ENCODE results near the gene C1GALT1C1L.

C1GALT1C1L gene

DNA sequence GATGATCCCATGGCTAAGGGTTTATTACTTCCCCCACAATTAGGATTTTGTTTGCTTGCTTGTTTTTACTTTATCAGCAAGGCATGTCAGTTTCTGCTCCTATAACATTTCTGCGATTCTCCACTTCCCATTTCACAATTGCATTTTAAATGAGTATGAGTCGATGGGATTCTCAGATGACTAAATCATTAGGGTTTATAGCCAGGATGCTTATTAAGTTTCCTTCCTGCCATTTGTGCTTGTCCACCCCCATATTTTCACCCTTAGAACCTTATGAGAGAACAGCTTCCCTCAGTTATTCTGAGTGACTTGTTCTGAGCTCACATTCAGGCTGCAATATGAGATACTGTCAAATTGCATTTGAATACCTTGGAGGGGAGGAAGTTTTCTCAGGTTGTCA, 37.9 kb upstream of the C1GALT1C1L start:
- TF ChIP-seq, protein P1, sequence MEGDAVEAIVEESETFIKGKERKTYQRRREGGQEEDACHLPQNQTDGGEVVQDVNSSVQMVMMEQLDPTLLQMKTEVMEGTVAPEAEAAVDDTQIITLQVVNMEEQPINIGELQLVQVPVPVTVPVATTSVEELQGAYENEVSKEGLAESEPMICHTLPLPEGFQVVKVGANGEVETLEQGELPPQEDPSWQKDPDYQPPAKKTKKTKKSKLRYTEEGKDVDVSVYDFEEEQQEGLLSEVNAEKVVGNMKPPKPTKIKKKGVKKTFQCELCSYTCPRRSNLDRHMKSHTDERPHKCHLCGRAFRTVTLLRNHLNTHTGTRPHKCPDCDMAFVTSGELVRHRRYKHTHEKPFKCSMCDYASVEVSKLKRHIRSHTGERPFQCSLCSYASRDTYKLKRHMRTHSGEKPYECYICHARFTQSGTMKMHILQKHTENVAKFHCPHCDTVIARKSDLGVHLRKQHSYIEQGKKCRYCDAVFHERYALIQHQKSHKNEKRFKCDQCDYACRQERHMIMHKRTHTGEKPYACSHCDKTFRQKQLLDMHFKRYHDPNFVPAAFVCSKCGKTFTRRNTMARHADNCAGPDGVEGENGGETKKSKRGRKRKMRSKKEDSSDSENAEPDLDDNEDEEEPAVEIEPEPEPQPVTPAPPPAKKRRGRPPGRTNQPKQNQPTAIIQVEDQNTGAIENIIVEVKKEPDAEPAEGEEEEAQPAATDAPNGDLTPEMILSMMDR (IDR thresholded peaks at IDR 0.05; ENCODE audit: extremely low read depth, insufficient read depth, missing control alignments) = no peak
- in situ Hi-C loops (cut with MboI; ENCODE audit: low pct_unique_long_range_greater_than_20kb, low sequenced_read_pairs, unreplicated experiment) = no loop called here
- no peak for DNase-seq (ENCODE audit: low spot score)

DNA sequence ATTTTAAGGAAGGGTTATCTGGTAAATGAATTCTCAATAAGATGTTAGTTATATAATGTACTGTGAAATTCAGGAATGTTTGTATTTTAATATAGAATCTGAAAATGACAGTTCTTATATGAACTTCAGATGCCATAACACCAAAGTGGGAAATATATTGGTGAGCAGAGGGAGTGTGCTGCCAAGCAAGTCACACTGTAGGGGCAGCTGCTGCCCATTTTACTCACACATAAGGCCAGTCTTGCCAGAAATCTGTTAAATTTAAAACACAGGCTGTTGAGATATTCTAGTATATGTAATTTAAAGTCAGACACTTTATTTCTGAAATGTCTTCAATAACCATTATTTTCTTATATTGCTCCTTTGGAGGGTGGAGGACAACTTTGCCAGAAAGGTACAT, 34.6 kb upstream of the C1GALT1C1L start:
- TF ChIP-seq, protein P1 (IDR thresholded peaks at IDR 0.05; ENCODE audit: extremely low read depth, insufficient read depth, missing control alignments) = no peak
- DNase-seq (ENCODE audit: low spot score) = no peak
- in situ Hi-C loops (cut with MboI; ENCODE audit: low pct_unique_long_range_greater_than_20kb, low sequenced_read_pairs, unreplicated experiment) = no loop called here

DNA sequence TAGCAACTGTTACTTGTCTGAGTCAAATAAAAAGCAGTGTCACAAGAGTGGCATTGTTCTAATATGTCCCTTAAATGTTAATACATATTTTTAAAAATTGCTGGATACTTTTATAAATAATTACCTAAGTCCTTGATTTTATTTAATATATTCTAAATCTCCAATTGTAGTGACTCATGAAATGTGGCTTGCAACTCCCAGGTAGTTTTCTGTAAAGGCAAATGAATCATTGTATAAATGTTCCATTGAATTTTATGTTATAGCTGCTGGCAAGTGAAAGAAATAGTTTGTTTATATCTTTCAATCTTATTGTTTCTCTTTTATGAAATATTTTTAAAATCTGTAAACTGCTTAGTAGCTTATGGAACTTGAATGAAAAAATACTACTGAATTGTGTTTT, 32.7 kb upstream of the C1GALT1C1L start:
- DNase-seq (ENCODE audit: low spot score) = no peak
- in situ Hi-C loops (cut with MboI; ENCODE audit: low pct_unique_long_range_greater_than_20kb, low sequenced_read_pairs, unreplicated experiment) = no loop called here
- TF ChIP-seq, protein P1 (IDR thresholded peaks at IDR 0.05; ENCODE audit: extremely low read depth, insufficient read depth, missing control alignments) = no peak

DNA sequence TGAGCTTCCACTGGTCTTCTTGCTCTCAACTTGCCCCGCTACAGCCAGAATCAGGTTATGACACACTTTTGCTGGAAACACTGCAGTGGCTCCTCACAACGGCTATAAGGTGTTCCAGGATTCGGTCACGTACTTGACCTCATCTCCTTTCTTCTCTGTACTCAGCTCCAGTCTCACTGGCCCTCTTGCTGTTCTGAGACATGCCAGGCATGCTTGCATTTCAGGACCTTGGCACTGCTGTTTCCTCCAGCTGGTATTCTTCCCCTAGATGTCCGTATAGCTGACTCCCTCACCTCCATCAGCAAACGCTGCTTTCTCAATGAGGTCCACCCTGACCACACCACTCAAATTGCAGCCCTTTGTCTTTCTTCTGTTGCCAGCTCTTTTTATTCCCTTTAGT, 31.9 kb upstream of the C1GALT1C1L start:
- in situ Hi-C loops (cut with MboI; ENCODE audit: low pct_unique_long_range_greater_than_20kb, low sequenced_read_pairs, unreplicated experiment) = no loop called here
- DNase-seq (ENCODE audit: low spot score) = no peak
- TF ChIP-seq, protein P1 (IDR thresholded peaks at IDR 0.05; ENCODE audit: extremely low read depth, insufficient read depth, missing control alignments) = no peak

DNA sequence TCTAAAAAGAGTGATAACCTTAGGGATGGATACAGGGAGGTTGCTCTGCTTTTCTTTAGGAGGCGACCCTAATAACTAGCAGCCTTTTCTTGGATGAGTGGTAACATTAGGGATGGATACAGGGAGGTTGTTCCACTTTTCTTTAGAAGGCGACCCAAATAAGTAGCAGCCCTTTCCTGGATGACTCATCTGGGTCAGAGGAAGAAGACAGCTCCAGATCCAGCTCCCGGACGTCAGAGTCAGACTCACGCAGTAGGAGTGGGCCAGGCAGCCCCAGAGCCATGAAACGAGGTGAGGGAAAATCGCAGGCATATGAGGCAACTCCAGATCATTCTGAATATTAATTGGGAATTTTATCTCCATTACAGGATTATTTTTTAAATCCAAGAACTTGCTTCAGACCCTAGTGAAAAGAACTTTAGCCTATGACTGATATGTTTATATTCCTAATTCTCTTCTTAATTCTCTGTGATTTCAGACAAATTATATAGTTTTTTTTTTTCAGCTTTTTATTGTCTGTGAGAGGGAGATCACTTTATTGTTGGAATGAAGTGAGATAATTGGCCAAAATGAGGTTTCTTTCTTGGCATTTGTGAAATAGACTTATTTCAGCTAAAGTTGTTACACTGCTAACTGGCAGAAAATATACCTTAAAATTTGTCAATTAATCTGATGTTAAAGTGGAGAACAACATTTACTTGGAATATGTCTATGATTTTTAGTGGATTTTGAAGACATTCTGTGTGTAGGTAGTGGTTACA, 31.2 kb upstream of the C1GALT1C1L start:
- TF ChIP-seq, protein P1 (IDR thresholded peaks at IDR 0.05; ENCODE audit: extremely low read depth, insufficient read depth, missing control alignments) = no peak
- in situ Hi-C loops (cut with MboI; ENCODE audit: low pct_unique_long_range_greater_than_20kb, low sequenced_read_pairs, unreplicated experiment) = no loop called here
- DNase-seq (ENCODE audit: low spot score) = no peak

DNA sequence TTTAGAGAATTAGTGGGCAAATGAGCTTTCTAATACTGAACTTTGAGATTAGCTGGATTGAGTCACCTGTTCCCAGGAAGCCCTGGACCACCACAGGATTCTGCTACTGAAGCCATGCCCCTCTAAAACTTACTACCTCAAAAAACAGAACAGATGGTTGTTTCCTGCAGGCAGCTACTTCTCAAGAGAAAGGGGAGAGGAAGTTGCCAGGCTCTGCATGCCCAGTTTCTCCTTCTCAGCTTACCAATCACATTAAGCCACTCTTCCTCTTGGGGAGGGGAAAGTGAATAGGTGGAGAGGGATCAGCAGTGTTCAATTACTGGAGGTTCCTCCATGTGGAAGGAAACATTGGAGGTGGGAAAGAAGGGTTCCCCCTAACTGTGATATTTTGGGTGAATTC, 24.9 kb upstream of the C1GALT1C1L start:
- no peak for DNase-seq (ENCODE audit: low spot score)
- TF ChIP-seq, protein P1 (IDR thresholded peaks at IDR 0.05; ENCODE audit: extremely low read depth, insufficient read depth, missing control alignments) = no peak
- in situ Hi-C loops (cut with MboI; ENCODE audit: low pct_unique_long_range_greater_than_20kb, low sequenced_read_pairs, unreplicated experiment) = no loop called here

Data from GM13977 (cell line).